ENCODE results near the gene SMIM33. TPM values are rescaled to one million over a fixed set of nuclear protein-coding genes. Genes with fewer than 3 reads are reported as not detected.

The SMIM33 gene
- total and polyA plus RNA-seq, 10 of the 15 experiments (the other 5 are each of a cell fraction or from before 2014, with no cell fraction given) = 0.03 to 0.25 (median 0.07) TPM; not detected in 4

GRCh38 chr5:139517683-139518564 is 47.1 kb downstream of the SMIM33 start (continued):
- TF ChIP-seq ZBTB11 (CRISPR knock-in tag; IDR thresholded peaks at IDR 0.05) (no peak), PRDM15 (CRISPR knock-in tag; IDR thresholded peaks at IDR 0.05) (no peak), STAT3 (IDR thresholded peaks at IDR 0.05; ENCODE audit: low read depth, low read length) (no peak), FOXM1 (IDR thresholded peaks at IDR 0.05; ENCODE audit: low read depth, low read length) (no peak), EP300 (IDR thresholded peaks at IDR 0.05; ENCODE audit: borderline replicate concordance in 1 of 2, control insufficient read depth in 1 of 2, low read depth in 2 of 2, low read length in 2 of 2) (no peak), E2F8 (IDR thresholded peaks at IDR 0.05; ENCODE audit: low read depth, partially characterized antibody) (no peak), TCF12 (IDR thresholded peaks at IDR 0.05; ENCODE audit: low read depth, low read length) (peak; percentile 81), MXI1 (IDR thresholded peaks at IDR 0.05; ENCODE audit: low read depth, low read length) (peak; percentile 77; the same call in 1 of the 2 replicates), ZBED1 (IDR thresholded peaks at IDR 0.05; ENCODE audit: borderline replicate concordance) (no peak), YY1 (IDR thresholded peaks at IDR 0.05; ENCODE audit: low read depth, low read length) (peak; percentile 89), E2F4 (IDR thresholded peaks at IDR 0.05; ENCODE audit: low read depth, low read length) (0 out of 2 replicates have a peak, but pooled peaks have one; percentile 29), NFIC (IDR thresholded peaks at IDR 0.05; ENCODE audit: low read depth, low read length) (no peak), SMAD1 (IDR thresholded peaks at IDR 0.05; ENCODE audit: low read depth, partially characterized antibody) (no peak), SRF (IDR thresholded peaks at IDR 0.05; ENCODE audit: low read depth in 2 of 2, low read length in 2 of 2) (no peak), KLF5 (IDR thresholded peaks at IDR 0.05; ENCODE audit: partially characterized antibody) (no peak), JUND (IDR thresholded peaks at IDR 0.05; ENCODE audit: low read depth, low read length) (peak; percentile 70; the same call in 1 of the 2 replicates), YBX1 (IDR thresholded peaks at IDR 0.05) (no peak)

Measured in GM12878 (cell line).